HEK293 (cell line): ENCODE results near the gene PACRG.

Experiments used
- CTCF ChIA-PET: fragments of 350-600 bp; formaldehyde crosslinking; extraction: SDS; loops from one replicate; lab custom pipeline; 2021; ENCODE audit warnings: antibody characterized with exemption; lab: Yijun Ruan, JAX
- POLR2A ChIA-PET: fragments of 300-600 bp; formaldehyde crosslinking; extraction: SDS; loops from one replicate; lab custom pipeline; 2020; ENCODE audit warnings: antibody characterized with exemption, inconsistent platforms; lab: Yijun Ruan, JAX
- H3K27ac ChIP-seq: fragments of 200-500 bp; sonication (Bioruptor generic); 2 replicates; pipeline ENCODE4 v1.5.1; 2014; ENCODE audit warnings: low read depth, low read length, control low read depth, inconsistent platforms; ENCODE audit errors: extremely low read depth
- H3K36me3 ChIP-seq, 2 experiments: fragments of 200-500 bp in 1 of 2; sonication (Bioruptor generic) in 1 of 2; 1 replicate in 1 of 2; 2 replicates in 1 of 2; pipeline ENCODE4 v1.5.1; 2014 to 2017; ENCODE audit warnings: inconsistent platforms in 2 of 2, low read length in 2 of 2; ENCODE audit not compliant: control insufficient read depth in 2 of 2, insufficient read depth in 1 of 2
- H3K4me1 ChIP-seq: fragments of 200-500 bp; sonication (Bioruptor generic); 2 replicates; pipeline ENCODE4 v1.5.1; 2014; ENCODE audit warnings: mild to moderate bottlenecking, low read length, inconsistent platforms; ENCODE audit not compliant: control insufficient read depth, insufficient read depth
- H3K4me3 ChIP-seq: 2 replicates; pipeline ENCODE4 v1.5.1; 2011; ENCODE audit warnings: low read depth, mild to moderate bottlenecking, control low read depth, low read length, moderate library complexity
- H3K9me3 ChIP-seq: fragments of 200-500 bp; sonication (Bioruptor generic); 2 replicates; pipeline ENCODE4 v1.5.1; 2014; ENCODE audit warnings: low read depth, low read length, inconsistent platforms; ENCODE audit not compliant: control insufficient read depth, insufficient read depth
- AEBP2 ChIP-seq: fragments of 450-650 bp; formaldehyde crosslinking; IDR thresholded peaks from 2 replicates; pipeline ENCODE4 v1.5.1; 2016; ENCODE audit warnings: missing biosample characterization, missing genetic modification characterization, borderline replicate concordance
- BCL6B ChIP-seq: fragments of 450-650 bp; formaldehyde crosslinking; IDR thresholded peaks from 2 replicates; pipeline ENCODE4 v1.5.1; 2017; ENCODE audit warnings: missing biosample characterization, missing genetic modification characterization
- GLIS1 ChIP-seq: fragments of 450-650 bp; formaldehyde crosslinking; IDR thresholded peaks from 2 replicates; pipeline ENCODE4 v1.5.1; 2016; ENCODE audit warnings: missing biosample characterization, missing genetic modification characterization
- REPIN1 ChIP-seq: fragments of 450-650 bp; formaldehyde crosslinking; IDR thresholded peaks from 2 replicates; pipeline ENCODE4 v1.5.1; 2017; ENCODE audit warnings: missing biosample characterization, missing genetic modification characterization, low read depth
- SCRT1 ChIP-seq: fragments of 450-650 bp; formaldehyde crosslinking; IDR thresholded peaks from 2 replicates; pipeline ENCODE4 v1.5.1; 2016; ENCODE audit warnings: missing biosample characterization, missing genetic modification characterization, borderline replicate concordance
- ZBTB17 ChIP-seq: fragments of 450-650 bp; formaldehyde crosslinking; IDR thresholded peaks from 2 replicates; pipeline ENCODE4 v1.5.1; 2016; ENCODE audit warnings: missing biosample characterization, missing genetic modification characterization
- ZNF10 ChIP-seq: fragments of 450-650 bp; formaldehyde crosslinking; IDR thresholded peaks from 2 replicates; pipeline ENCODE4 v1.5.1; 2017; ENCODE audit warnings: missing biosample characterization, missing genetic modification characterization
- ZNF155 ChIP-seq: fragments of 450-650 bp; formaldehyde crosslinking; IDR thresholded peaks from 2 replicates; pipeline ENCODE4 v1.5.1; 2016; ENCODE audit warnings: missing biosample characterization, missing genetic modification characterization
- ZNF350 ChIP-seq: fragments of 450-650 bp; formaldehyde crosslinking; IDR thresholded peaks from 2 replicates; pipeline ENCODE4 v1.5.0; 2017; ENCODE audit warnings: missing biosample characterization, mild to moderate bottlenecking, missing genetic modification characterization
- ZNF560 ChIP-seq: fragments of 450-650 bp; formaldehyde crosslinking; IDR thresholded peaks from 2 replicates; pipeline ENCODE4 v1.5.1; 2017; ENCODE audit warnings: missing biosample characterization, missing genetic modification characterization, borderline replicate concordance
- ZNF580 ChIP-seq: fragments of 450-650 bp; formaldehyde crosslinking; IDR thresholded peaks from 2 replicates; pipeline ENCODE4 v1.5.1; 2016; ENCODE audit warnings: missing biosample characterization, missing genetic modification characterization
- ZNF624 ChIP-seq: fragments of 450-650 bp; formaldehyde crosslinking; IDR thresholded peaks from 2 replicates; pipeline ENCODE4 v1.5.1; 2017; ENCODE audit warnings: missing biosample characterization, missing genetic modification characterization
- ZNF660 ChIP-seq: fragments of 450-650 bp; IDR thresholded peaks from 2 replicates; pipeline ENCODE4 v1.5.1; 2018; ENCODE audit warnings: missing biosample characterization, mild to moderate bottlenecking, missing genetic modification characterization
- ZNF670 ChIP-seq: fragments of 450-650 bp; formaldehyde crosslinking; IDR thresholded peaks from 2 replicates; pipeline ENCODE4 v1.5.1; 2016; ENCODE audit warnings: missing biosample characterization, missing genetic modification characterization, low read depth
- ZNF777 ChIP-seq: fragments of 450-650 bp; formaldehyde crosslinking; IDR thresholded peaks from 2 replicates; pipeline ENCODE4 v1.5.1; 2017; ENCODE audit warnings: missing biosample characterization, missing genetic modification characterization, borderline replicate concordance
- ZNF791 ChIP-seq: fragments of 450-650 bp; formaldehyde crosslinking; IDR thresholded peaks from 2 replicates; pipeline ENCODE4 v1.5.1; 2016; ENCODE audit warnings: missing biosample characterization, missing genetic modification characterization
- ZXDB ChIP-seq: fragments of 450-650 bp; formaldehyde crosslinking; IDR thresholded peaks from 2 replicates; pipeline ENCODE4 v1.5.1; 2016; ENCODE audit warnings: missing biosample characterization, missing genetic modification characterization

The PACRG gene

GRCh38 chr6:163349696-163350095, 621.9 kb downstream of the PACRG start:
- ChIA-PET POLR2A (no interaction called here), CTCF (no interaction called here)
- H3K4me1 ChIP-seq = no peaks in the 10 kb centered on the region
- no peak overlapping the region for H3K27ac ChIP-seq
- no peak overlapping the region for H3K4me3 ChIP-seq
- no peaks in the 10 kb centered on the region for H3K36me3 ChIP-seq
- TF ChIP-seq ZXDB (tag by site-specific recombination) (no peak), ZNF560 (tag by site-specific recombination) (no peak), ZNF580 (tag by site-specific recombination) (no peak), REPIN1 (tag by site-specific recombination) (no peak), ZBTB17 (no peak)
- TF ChIP-seq, all 188 proteins: peak for 0
- H3K9me3 ChIP-seq = no peaks in the 10 kb centered on the region

GRCh38 chr6:163351013-163351412, 623.2 kb downstream of the PACRG start:
- H3K9me3 ChIP-seq = no peaks in the 10 kb centered on the region
- TF ChIP-seq ZNF155 (tag by site-specific recombination) (no peak), ZNF660 (tag by site-specific recombination) (no peak), BCL6B (no peak), SCRT1 (tag by site-specific recombination) (no peak)
- ChIA-PET POLR2A (no interaction called here), CTCF (no interaction called here)
- no peaks in the 10 kb centered on the region for H3K4me1 ChIP-seq
- no peaks in the 10 kb centered on the region for H3K36me3 ChIP-seq
- no peak overlapping the region for H3K27ac ChIP-seq
- no peak overlapping the region for H3K4me3 ChIP-seq

- POLR2A ChIA-PET = no interaction called here
- TF ChIP-seq ZNF10 (tag by site-specific recombination) (no peak), ZNF624 (tag by site-specific recombination) (no peak), GLIS1 (tag by site-specific recombination) (no peak), ZNF350 (tag by site-specific recombination) (no peak), ZNF670 (tag by site-specific recombination) (no peak), ZNF777 (tag by site-specific recombination) (no peak), AEBP2 (tag by site-specific recombination) (no peak), ZNF791 (tag by site-specific recombination) (no peak)
- no peaks in the 10 kb centered on the region for H3K4me1 ChIP-seq
- CTCF ChIA-PET = no interaction called here
- H3K4me3 ChIP-seq = no peak overlapping the region
- H3K27ac ChIP-seq = no peak overlapping the region
- H3K9me3 ChIP-seq = no peaks in the 10 kb centered on the region
- no peaks in the 10 kb centered on the region for H3K36me3 ChIP-seq
Measured at GRCh38 chr6:163352011-163352685, 624.4 kb downstream of the PACRG start.
